Measurements from ENCODE around the gene FBXO44.

DNA sequence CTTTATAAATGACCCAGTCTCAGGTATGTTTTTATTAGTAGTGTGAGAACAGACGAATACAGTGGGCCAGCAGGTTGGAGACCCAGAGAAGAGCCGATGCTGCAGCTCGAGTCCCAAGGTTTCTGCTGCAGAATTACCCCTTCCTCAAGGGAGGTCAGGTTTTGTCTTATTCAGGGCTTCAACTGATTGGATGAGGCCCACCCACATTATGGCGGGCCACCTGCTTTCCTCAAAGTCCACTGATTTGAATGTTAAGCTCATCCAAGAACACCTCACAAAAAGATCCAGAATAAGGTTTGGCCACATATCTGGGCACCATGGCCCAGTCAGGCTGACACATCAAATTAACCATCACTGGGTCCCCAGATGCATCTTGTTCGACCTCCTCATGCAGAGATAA, 41.3 kb upstream of the FBXO44 start:
- TF ChIP-seq POLR2AphosphoS5 (IDR thresholded peaks at IDR 0.05; ENCODE audit: low read length) (no peak), MEF2A (IDR thresholded peaks at IDR 0.05; ENCODE audit: insufficient read depth, low read depth, low read length) (no peak), CREB1 (IDR thresholded peaks at IDR 0.05; ENCODE audit: low read depth) (no peak), SIX5 (IDR thresholded peaks at IDR 0.05; ENCODE audit: low read depth, low read length, severe bottlenecking) (no peak), POLR2A (IDR thresholded peaks at IDR 0.05; ENCODE audit: low read depth, low read length) (no peak), TAF1 (IDR thresholded peaks at IDR 0.05; ENCODE audit: borderline replicate concordance, low read depth, low read length) (no peak), CREM (IDR thresholded peaks at IDR 0.05; ENCODE audit: low read depth) (no peak), HDAC2 (IDR thresholded peaks at IDR 0.05) (no peak), CHD4 (IDR thresholded peaks at IDR 0.05) (no peak), CEBPB (IDR thresholded peaks at IDR 0.05; ENCODE audit: borderline replicate concordance in 1 of 2, low read depth in 2 of 2, low read length in 2 of 2) (no peak), FOXK2 (IDR thresholded peaks at IDR 0.05) (no peak), JUNB (IDR thresholded peaks at IDR 0.05) (no peak)
- TF ChIP-seq, protein P1, sequence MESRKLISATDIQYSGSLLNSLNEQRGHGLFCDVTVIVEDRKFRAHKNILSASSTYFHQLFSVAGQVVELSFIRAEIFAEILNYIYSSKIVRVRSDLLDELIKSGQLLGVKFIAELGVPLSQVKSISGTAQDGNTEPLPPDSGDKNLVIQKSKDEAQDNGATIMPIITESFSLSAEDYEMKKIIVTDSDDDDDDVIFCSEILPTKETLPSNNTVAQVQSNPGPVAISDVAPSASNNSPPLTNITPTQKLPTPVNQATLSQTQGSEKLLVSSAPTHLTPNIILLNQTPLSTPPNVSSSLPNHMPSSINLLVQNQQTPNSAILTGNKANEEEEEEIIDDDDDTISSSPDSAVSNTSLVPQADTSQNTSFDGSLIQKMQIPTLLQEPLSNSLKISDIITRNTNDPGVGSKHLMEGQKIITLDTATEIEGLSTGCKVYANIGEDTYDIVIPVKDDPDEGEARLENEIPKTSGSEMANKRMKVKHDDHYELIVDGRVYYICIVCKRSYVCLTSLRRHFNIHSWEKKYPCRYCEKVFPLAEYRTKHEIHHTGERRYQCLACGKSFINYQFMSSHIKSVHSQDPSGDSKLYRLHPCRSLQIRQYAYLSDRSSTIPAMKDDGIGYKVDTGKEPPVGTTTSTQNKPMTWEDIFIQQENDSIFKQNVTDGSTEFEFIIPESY (IDR thresholded peaks at IDR 0.05), result no peak
- TF ChIP-seq, protein P2, sequence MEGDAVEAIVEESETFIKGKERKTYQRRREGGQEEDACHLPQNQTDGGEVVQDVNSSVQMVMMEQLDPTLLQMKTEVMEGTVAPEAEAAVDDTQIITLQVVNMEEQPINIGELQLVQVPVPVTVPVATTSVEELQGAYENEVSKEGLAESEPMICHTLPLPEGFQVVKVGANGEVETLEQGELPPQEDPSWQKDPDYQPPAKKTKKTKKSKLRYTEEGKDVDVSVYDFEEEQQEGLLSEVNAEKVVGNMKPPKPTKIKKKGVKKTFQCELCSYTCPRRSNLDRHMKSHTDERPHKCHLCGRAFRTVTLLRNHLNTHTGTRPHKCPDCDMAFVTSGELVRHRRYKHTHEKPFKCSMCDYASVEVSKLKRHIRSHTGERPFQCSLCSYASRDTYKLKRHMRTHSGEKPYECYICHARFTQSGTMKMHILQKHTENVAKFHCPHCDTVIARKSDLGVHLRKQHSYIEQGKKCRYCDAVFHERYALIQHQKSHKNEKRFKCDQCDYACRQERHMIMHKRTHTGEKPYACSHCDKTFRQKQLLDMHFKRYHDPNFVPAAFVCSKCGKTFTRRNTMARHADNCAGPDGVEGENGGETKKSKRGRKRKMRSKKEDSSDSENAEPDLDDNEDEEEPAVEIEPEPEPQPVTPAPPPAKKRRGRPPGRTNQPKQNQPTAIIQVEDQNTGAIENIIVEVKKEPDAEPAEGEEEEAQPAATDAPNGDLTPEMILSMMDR (IDR thresholded peaks at IDR 0.05 in 2 of 3, conservative IDR thresholded peaks at IDR 0.05 in 1 of 3; ENCODE audit: control insufficient read depth in 2 of 3, extremely low read depth in 1 of 3, insufficient read depth in 1 of 3, low read depth in 3 of 3, low read length in 3 of 3), result no peak

Data from GM12878 (cell line).